Activated CD4-positive, alpha-beta T cell treated with anti-CD3 and anti-CD28 coated beads for 4 hours (primary cell): ENCODE measurements around the gene LCOR.

Experiments
- DNase-seq, 2 donors: peaks; one replicate each; pipeline ENCODE4 v3.0.0-alpha.2; 2020

LCOR gene

GRCh38 chr10:96890580-96890979, 58.5 kb downstream of the LCOR start:
- no peak for DNase-seq

DNA sequence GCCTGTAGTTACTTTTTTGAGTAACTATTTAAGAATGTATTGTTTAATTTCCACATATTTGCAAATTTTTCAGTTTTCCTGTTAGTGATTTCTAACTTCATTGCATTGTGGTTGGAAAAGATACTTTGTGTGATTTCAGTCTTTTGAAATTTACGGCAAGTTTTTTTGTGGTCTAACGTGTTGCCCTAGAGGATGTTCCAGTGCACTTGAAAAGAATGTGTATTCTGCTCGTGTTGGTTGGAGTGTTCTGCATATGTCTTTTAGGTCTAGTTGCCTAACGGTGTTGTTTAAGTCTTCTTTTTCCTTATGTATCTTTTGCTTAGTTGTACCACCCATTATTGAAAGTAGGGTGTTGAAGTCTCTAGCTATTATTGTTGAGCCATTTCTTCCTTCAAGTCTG, 59.7 kb downstream of the LCOR start:
- DNase-seq: no peak

- DNase-seq: no peak
Observed at GRCh38 chr10:96895662-96896424, 63.7 kb downstream of the LCOR start.

- DNase-seq: no peak
Observed at GRCh38 chr10:96896884-96897589, 64.9 kb downstream of the LCOR start.

- no peak for DNase-seq
Observed at GRCh38 chr10:96902117-96902516, 70.0 kb downstream of the LCOR start.

GRCh38 chr10:96902731-96903358, 70.7 kb downstream of the LCOR start:
- no peak for DNase-seq

GRCh38 chr10:96904648-96905047, 72.5 kb downstream of the LCOR start:
- no peak for DNase-seq

DNA sequence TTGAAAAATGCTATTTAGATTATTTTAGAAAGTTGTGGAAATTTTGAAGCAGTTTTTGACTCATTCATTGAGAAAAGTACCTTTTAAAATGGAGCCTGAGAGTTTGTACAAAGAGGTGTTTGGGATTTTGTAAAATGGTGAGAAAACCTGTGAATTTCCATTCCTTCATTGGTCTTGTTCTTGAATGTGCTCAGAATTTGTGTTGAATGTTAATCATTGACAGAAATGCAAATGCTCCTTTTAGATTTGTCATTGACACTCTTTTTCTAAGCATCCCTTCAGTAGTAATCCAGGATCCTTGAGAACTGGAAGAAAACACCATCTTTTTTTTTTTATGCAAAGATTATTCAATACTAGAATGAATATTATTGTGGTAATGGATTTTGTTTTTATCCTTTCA, 74.8 kb downstream of the LCOR start:
- DNase-seq: no peak

- DNase-seq: peak in 1 of 2 donors; percentile 25
Observed at GRCh38 chr10:96910488-96911395, 78.6 kb downstream of the LCOR start.

GRCh38 chr10:96912405-96912804, 80.3 kb downstream of the LCOR start:
- DNase-seq: no peak

DNA sequence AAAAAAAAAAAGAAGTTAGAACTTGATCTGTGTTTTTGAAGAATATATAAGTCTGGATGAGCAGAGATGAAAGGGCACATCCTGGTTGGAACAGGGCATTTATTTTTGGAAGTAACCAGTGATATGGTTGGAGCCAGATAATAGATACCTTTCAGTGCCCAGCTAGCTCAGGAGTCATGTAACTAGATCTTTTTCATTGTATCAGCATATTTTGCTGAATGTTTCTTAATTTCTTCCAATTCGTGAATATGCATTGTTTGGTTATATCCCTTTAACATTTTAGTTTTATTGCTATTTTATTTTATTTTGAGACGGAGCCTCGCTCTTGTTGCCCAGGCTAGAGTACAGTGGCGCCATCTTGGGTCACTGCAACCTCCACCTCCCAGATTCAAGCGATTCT, 81.8 kb downstream of the LCOR start:
- DNase-seq: no peak

- no peak for DNase-seq
Observed at GRCh38 chr10:96917628-96918027, 85.5 kb downstream of the LCOR start.

GRCh38 chr10:96918214-96919002, 86.3 kb downstream of the LCOR start:
- no peak for DNase-seq

GRCh38 chr10:96919785-96920430, 87.8 kb downstream of the LCOR start:
- DNase-seq: no peak

DNA sequence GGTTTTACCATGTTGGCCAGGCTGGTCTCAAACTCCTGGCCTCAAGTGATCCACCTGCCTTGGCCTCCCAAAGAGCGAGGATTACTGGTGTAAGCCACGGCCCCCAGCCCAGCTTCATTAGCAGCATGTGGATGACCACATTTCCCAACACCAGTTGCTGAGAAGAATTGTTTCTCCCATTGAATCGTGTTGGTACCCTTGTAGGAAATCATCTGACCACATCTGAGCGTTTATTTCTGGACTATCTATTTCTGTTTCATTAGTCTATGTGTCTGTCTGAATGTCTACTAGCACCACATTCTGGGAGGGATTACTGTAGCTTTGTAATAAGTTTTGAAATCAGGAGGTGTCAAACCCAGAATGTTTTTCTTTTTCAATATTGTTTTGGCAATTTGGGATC, 89.6 kb downstream of the LCOR start:
- DNase-seq: no peak

DNA sequence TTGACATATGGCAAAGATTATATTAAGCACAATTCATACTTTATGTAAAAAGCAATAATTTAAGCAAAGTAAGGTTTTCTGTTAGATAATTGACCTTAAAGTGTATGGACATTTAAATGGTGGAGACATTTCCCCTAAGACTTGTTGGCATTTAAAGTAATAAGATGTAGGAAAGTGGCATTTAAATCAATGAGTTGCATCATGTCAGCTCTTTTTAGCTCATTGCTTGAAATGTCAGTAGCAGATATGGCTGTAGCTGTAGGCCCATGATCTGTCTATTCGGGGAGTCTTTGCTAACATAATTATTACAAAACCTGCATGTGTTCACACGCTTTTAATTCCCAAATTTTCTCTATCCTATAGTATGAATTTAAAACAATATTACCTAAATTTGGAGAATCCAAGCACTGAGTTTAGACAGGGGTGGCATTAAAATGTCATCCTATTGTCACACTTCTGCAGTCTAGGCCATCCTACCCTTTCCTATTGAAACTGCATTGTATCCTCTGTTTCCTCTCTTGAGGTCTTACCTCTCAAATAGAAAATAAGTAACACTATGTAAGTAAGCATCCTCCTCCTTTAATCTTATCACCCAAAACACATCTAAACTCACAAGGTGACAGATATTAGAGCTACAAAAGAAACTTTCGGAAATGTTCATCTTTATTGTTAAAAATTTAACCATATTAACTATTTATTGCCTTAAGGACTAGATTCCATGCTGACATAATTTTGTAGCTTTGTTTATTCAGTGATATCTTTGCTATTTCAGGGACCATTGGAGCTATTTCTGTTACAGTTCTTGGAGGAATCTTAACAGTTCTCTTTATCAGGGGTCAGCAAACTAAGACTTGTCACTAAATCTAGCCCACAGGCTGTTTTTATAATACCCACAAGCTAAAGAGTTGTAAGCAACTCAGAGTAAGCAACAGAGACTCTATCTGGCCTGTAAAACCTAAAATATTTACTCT, 91.2 kb downstream of the LCOR start:
- DNase-seq: no peak

DNA sequence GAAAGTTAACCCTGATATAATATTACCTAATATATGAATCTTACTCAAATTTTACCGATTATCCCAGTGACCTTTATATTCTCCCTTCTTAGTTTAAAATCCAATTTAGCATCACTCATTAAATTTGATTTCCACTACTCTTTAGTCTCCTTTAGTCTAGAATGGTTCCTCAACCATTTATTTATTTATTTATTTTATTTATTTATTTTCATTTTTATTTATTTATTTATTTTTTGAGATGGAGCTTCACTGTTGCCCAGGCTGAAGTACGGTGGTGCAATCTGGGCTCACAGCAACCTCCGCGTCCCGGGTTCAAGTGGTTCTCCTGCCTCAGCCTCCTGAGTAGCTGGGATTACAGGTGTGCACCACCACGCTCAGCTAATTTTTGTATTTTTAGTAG, 92.8 kb downstream of the LCOR start:
- DNase-seq: no peak

DNA sequence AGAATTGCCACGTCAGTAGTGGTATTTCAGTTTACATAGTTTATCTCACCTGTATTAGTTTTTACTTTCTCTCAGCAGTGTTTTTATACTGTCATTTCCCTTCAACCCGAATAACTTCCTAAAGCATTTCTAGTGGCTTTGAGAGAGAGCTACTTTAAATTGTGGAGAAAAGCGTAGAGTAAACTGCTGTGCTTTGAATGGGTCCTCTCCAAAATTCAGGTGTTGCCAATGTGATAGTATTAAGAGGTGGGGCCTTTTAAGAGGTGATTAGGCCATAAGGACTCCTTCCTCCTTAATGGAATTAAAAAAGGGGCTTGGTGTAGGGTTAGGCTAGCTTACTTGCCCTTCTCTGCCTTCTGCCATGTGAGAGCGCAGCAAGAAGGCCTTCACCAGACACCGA, 98.4 kb downstream of the LCOR start:
- DNase-seq: no peak

- no peak for DNase-seq
Observed at GRCh38 chr10:96935148-96935547, 103.0 kb downstream of the LCOR start.

DNA sequence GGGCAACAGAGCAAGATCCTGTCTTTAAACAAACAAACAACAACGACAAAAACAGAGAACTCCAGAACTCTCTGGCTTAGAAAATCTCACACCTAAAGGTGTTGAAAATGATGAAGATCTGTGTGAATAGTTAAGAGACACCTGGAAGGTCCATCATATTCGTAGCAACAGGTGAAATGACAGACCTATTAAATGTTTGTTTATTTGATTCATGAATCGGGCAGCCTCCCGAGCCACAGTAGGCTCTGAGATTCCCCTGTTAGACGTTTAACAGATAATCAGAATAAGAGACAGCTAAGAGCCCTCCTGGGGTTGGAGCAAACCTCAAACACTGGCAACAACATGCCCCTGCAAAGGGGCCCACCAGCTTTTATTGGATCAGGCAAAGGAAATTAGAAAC, 103.7 kb downstream of the LCOR start:
- DNase-seq: no peak
